ENCODE measurements around the gene SPATS2L.

SPATS2L gene

GRCh38 chr2:200488169-200488568 is 181.7 kb downstream of the SPATS2L start:
- Histone ChIP-seq H3K9me3 (replicated peaks; ENCODE audit: insufficient read depth, low read length) (no peaks in the 10 kb centered on the region), H3K27ac (ENCODE audit: low read length) (no peak overlapping the region), H3K9me2 (replicated peaks; ENCODE audit: insufficient read depth, low read length) (no peaks in the 10 kb centered on the region), H3K27me3 (replicated peaks; ENCODE audit: insufficient read depth, low read length) (no peaks in the 10 kb centered on the region), H3K79me2 (ENCODE audit: low read length) (no peaks in the 10 kb centered on the region), H3K4me3 (ENCODE audit: low read length) (no peak overlapping the region), H3K36me3 (replicated peaks; ENCODE audit: insufficient read depth, low read length) (no peaks in the 10 kb centered on the region), H4K20me1 (ENCODE audit: insufficient read depth, low read length) (no peaks in the 10 kb centered on the region), H3F3A (ENCODE audit: insufficient read depth, low read length) (no peaks in the 10 kb centered on the region), H3K9ac (ENCODE audit: low read length) (no peak overlapping the region), H3K4me2 (ENCODE audit: low read depth, low read length) (no peak overlapping the region), H3K4me1 (ENCODE audit: low read length) (no peaks in the 10 kb centered on the region), H2AFZ (ENCODE audit: low read length) (no peak overlapping the region)
- no peak for TF ChIP-seq CTCF (IDR thresholded peaks at IDR 0.05; ENCODE audit: low read length)
- no peak for DNase-seq

DNA sequence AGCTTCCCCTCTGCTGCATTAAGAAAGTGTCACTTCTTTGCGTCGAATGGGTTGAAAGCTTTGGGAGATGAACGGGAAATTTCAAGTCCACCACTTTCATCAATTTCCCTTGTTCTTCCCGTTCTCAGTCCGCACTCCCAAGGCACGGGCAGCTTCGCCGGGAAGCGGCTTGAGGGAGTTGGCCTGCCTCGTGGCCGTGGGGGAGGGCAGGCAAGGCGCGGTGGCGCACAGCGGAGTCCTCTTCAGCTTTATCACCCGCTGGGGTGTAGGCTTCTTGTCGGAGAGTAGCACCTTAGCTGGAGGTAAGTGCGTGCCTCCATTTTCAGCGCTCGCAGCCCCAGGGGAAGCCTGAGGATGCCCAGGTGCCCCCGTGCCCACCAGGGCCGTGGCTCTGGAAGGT is 183.5 kb downstream of the SPATS2L start:
- H3K9me2 ChIP-seq (replicated peaks; ENCODE audit: insufficient read depth, low read length), result no peaks in the 10 kb centered on the region
- no peak overlapping the region for H3K4me3 ChIP-seq (ENCODE audit: low read length)
- no peaks in the 10 kb centered on the region for H3K4me1 ChIP-seq (ENCODE audit: low read length)
- H3K27me3 ChIP-seq (replicated peaks; ENCODE audit: insufficient read depth, low read length), result no peaks in the 10 kb centered on the region
- no peaks in the 10 kb centered on the region for H3K9me3 ChIP-seq (replicated peaks; ENCODE audit: insufficient read depth, low read length)
- TF ChIP-seq EZH2 (optimal IDR thresholded peaks at IDR 0.05; ENCODE audit: low read depth, low read length) (no peak), EZH2phosphoT487 (IDR thresholded peaks at IDR 0.05; ENCODE audit: low read length) (no peak), CTCF (IDR thresholded peaks at IDR 0.05; ENCODE audit: low read length) (no peak)
- H3K27ac ChIP-seq (ENCODE audit: low read length), result no peak overlapping the region
- no peak overlapping the region for H3K4me2 ChIP-seq (ENCODE audit: low read depth, low read length)
- no peak overlapping the region for H2AFZ ChIP-seq (ENCODE audit: low read length)
- H3K9ac ChIP-seq (ENCODE audit: low read length), result no peak overlapping the region
- no peaks in the 10 kb centered on the region for H4K20me1 ChIP-seq (ENCODE audit: insufficient read depth, low read length)
- no peaks in the 10 kb centered on the region for H3K36me3 ChIP-seq (replicated peaks; ENCODE audit: insufficient read depth, low read length)
- no peaks in the 10 kb centered on the region for H3F3A ChIP-seq (ENCODE audit: insufficient read depth, low read length)
- no peak for DNase-seq
- H3K79me2 ChIP-seq (ENCODE audit: low read length), result no peaks in the 10 kb centered on the region

- Histone ChIP-seq H3K4me3 (ENCODE audit: low read length) (no peak overlapping the region), H4K20me1 (ENCODE audit: insufficient read depth, low read length) (no peaks in the 10 kb centered on the region), H3K9ac (ENCODE audit: low read length) (no peak overlapping the region), H3K9me3 (replicated peaks; ENCODE audit: insufficient read depth, low read length) (no peaks in the 10 kb centered on the region), H3F3A (ENCODE audit: insufficient read depth, low read length) (no peaks in the 10 kb centered on the region), H3K4me2 (ENCODE audit: low read depth, low read length) (no peak overlapping the region), H3K79me2 (ENCODE audit: low read length) (no peaks in the 10 kb centered on the region), H2AFZ (ENCODE audit: low read length) (no peak overlapping the region), H3K27me3 (replicated peaks; ENCODE audit: insufficient read depth, low read length) (no peaks in the 10 kb centered on the region), H3K9me2 (replicated peaks; ENCODE audit: insufficient read depth, low read length) (no peaks in the 10 kb centered on the region), H3K4me1 (ENCODE audit: low read length) (no peaks in the 10 kb centered on the region), H3K36me3 (replicated peaks; ENCODE audit: insufficient read depth, low read length) (no peaks in the 10 kb centered on the region; the same call in 1 of the 2 replicates), H3K27ac (ENCODE audit: low read length) (no peak overlapping the region)
- no peak for DNase-seq
- TF ChIP-seq EZH2phosphoT487 (IDR thresholded peaks at IDR 0.05; ENCODE audit: low read length) (no peak), EZH2 (optimal IDR thresholded peaks at IDR 0.05; ENCODE audit: low read depth, low read length) (no peak), CTCF (IDR thresholded peaks at IDR 0.05; ENCODE audit: low read length) (no peak)
Observed at GRCh38 chr2:200492656-200493055, 186.2 kb downstream of the SPATS2L start.

All from MM.1S (cell line).